ENCODE measurements around the gene DTX2.
"Not testable (repeated sequence)": the region's sequence is repeated elsewhere in the genome, so short reads cannot be mapped to it uniquely, and the experiment has no call there.

Gene DTX2

GRCh38 chr7:76424413-76425111, 36.9 kb upstream of the DTX2 start, which contains the start of gene ZP3:
TSS of gene ZP3 (plus strand) at chr7:76424950. CDS start at chr7:76424965, 15 bp downstream.
- TF ChIP-seq ZFP3 (CRISPR knock-in tag; IDR thresholded peaks at IDR 0.05): no peak
- no peak for TF ChIP-seq OSR1 (CRISPR knock-in tag; IDR thresholded peaks at IDR 0.05)
- TF ChIP-seq ZNF70 (CRISPR knock-in tag; IDR thresholded peaks at IDR 0.05): no peak
- ATAC-seq: no peak

GRCh38 chr7:76425156-76425555, 36.4 kb upstream of the DTX2 start:
- no peak for ATAC-seq

DNA sequence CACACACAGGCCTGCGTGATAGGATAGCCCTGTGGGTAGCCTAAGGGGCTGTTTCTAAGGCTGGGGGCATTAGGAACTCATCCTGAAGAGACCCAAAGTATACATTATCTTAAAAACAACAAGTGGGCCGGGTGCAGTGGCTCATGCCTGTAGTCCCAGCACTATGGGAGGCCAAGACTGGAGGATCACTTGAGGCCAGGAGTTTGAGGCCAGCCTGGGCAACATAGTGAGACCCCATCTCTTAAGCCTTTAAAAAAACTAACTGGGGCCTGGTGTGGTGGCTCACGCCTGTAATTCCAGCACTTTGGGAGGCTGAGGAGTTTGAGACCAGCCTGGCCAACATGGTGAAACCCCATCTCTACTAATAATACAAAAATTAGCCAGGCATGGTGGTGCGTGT, 36.0 kb upstream of the DTX2 start:
- ATAC-seq: not testable (repeated sequence)

More at GRCh38 chr7:76425156-76425555, 36.4 kb upstream of the DTX2 start:
- TF ChIP-seq ARNTL (CRISPR knock-in tag; IDR thresholded peaks at IDR 0.05; ENCODE audit: borderline replicate concordance, low read depth): no peak
- no peak for TF ChIP-seq TCF4 (CRISPR knock-in tag; IDR thresholded peaks at IDR 0.05; ENCODE audit: borderline replicate concordance)
- TF ChIP-seq TSHZ2 (CRISPR knock-in tag; IDR thresholded peaks at IDR 0.05): no peak
- no peak for TF ChIP-seq GLIS3 (CRISPR knock-in tag; IDR thresholded peaks at IDR 0.05)
- TF ChIP-seq ZNF70 (CRISPR knock-in tag; IDR thresholded peaks at IDR 0.05): no peak
- TF ChIP-seq, protein P1, sequence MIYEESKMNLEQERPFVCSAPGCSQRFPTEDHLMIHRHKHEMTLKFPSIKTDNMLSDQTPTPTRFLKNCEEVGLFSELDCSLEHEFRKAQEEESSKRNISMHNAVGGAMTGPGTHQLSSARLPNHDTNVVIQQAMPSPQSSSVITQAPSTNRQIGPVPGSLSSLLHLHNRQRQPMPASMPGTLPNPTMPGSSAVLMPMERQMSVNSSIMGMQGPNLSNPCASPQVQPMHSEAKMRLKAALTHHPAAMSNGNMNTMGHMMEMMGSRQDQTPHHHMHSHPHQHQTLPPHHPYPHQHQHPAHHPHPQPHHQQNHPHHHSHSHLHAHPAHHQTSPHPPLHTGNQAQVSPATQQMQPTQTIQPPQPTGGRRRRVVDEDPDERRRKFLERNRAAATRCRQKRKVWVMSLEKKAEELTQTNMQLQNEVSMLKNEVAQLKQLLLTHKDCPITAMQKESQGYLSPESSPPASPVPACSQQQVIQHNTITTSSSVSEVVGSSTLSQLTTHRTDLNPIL (CRISPR knock-in tag; IDR thresholded peaks at IDR 0.05; ENCODE audit: low read depth): no peak
- no peak for TF ChIP-seq RARB (CRISPR knock-in tag; IDR thresholded peaks at IDR 0.05)
- TF ChIP-seq, protein P2, sequence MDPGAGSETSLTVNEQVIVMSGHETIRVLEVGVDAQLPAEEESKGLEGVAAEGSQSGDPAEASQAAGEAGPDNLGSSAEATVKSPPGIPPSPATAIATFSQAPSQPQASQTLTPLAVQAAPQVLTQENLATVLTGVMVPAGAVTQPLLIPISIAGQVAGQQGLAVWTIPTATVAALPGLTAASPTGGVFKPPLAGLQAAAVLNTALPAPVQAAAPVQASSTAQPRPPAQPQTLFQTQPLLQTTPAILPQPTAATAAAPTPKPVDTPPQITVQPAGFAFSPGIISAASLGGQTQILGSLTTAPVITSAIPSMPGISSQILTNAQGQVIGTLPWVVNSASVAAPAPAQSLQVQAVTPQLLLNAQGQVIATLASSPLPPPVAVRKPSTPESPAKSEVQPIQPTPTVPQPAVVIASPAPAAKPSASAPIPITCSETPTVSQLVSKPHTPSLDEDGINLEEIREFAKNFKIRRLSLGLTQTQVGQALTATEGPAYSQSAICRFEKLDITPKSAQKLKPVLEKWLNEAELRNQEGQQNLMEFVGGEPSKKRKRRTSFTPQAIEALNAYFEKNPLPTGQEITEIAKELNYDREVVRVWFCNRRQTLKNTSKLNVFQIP (CRISPR knock-in tag; IDR thresholded peaks at IDR 0.05; ENCODE audit: borderline replicate concordance, low read depth): no peak
- TF ChIP-seq ZC3H10 (CRISPR knock-in tag; IDR thresholded peaks at IDR 0.05): no peak
- TF ChIP-seq, protein P3, sequence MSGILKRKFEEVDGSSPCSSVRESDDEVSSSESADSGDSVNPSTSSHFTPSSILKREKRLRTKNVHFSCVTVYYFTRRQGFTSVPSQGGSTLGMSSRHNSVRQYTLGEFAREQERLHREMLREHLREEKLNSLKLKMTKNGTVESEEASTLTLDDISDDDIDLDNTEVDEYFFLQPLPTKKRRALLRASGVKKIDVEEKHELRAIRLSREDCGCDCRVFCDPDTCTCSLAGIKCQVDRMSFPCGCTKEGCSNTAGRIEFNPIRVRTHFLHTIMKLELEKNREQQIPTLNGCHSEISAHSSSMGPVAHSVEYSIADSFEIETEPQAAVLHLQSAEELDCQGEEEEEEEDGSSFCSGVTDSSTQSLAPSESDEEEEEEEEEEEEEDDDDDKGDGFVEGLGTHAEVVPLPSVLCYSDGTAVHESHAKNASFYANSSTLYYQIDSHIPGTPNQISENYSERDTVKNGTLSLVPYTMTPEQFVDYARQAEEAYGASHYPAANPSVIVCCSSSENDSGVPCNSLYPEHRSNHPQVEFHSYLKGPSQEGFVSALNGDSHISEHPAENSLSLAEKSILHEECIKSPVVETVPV (CRISPR knock-in tag; IDR thresholded peaks at IDR 0.05): no peak
- TF ChIP-seq ESRRG (CRISPR knock-in tag; IDR thresholded peaks at IDR 0.05): no peak
- TF ChIP-seq TOX (CRISPR knock-in tag; IDR thresholded peaks at IDR 0.05; ENCODE audit: borderline replicate concordance): no peak
- TF ChIP-seq PPARA (CRISPR knock-in tag; IDR thresholded peaks at IDR 0.05; ENCODE audit: borderline replicate concordance): no peak
- no peak for TF ChIP-seq BACH2 (CRISPR knock-in tag; IDR thresholded peaks at IDR 0.05; ENCODE audit: borderline replicate concordance)
- TF ChIP-seq ISL1 (CRISPR knock-in tag; IDR thresholded peaks at IDR 0.05): no peak
- TF ChIP-seq, protein P4, sequence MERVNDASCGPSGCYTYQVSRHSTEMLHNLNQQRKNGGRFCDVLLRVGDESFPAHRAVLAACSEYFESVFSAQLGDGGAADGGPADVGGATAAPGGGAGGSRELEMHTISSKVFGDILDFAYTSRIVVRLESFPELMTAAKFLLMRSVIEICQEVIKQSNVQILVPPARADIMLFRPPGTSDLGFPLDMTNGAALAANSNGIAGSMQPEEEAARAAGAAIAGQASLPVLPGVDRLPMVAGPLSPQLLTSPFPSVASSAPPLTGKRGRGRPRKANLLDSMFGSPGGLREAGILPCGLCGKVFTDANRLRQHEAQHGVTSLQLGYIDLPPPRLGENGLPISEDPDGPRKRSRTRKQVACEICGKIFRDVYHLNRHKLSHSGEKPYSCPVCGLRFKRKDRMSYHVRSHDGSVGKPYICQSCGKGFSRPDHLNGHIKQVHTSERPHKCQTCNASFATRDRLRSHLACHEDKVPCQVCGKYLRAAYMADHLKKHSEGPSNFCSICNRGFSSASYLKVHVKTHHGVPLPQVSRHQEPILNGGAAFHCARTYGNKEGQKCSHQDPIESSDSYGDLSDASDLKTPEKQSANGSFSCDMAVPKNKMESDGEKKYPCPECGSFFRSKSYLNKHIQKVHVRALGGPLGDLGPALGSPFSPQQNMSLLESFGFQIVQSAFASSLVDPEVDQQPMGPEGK (CRISPR knock-in tag; IDR thresholded peaks at IDR 0.05; ENCODE audit: borderline replicate concordance): no peak
- no peak for TF ChIP-seq ZFP3 (CRISPR knock-in tag; IDR thresholded peaks at IDR 0.05)
- no peak for TF ChIP-seq SNAI2 (CRISPR knock-in tag; IDR thresholded peaks at IDR 0.05)
- TF ChIP-seq OSR1 (CRISPR knock-in tag; IDR thresholded peaks at IDR 0.05): no peak
- no peak for TF ChIP-seq CSDC2 (CRISPR knock-in tag; IDR thresholded peaks at IDR 0.05)
